WTC11 (cell line): ENCODE measurements around the gene KANSL3.
"Not testable (repeated sequence)": the region's sequence is repeated elsewhere in the genome, so short reads cannot be mapped to it uniquely, and the experiment has no call there.

Experiments used
- ZNF416 ChIP-seq: fragments of 250-450 bp; sonication (Bioruptor Pico); IDR thresholded peaks from 2 replicates; pipeline ENCODE4 v1.9.0; 2021; ENCODE audit warnings: mild to moderate bottlenecking, inconsistent platforms
- TF ChIP-seq, protein P1 (sequence below): sonication (generic); formaldehyde crosslinking; IDR thresholded peaks from 2 replicates; pipeline ENCODE4 v1.8.1; 2023; ENCODE audit warnings: mild to moderate bottlenecking, missing genetic modification reagents

DNA sequence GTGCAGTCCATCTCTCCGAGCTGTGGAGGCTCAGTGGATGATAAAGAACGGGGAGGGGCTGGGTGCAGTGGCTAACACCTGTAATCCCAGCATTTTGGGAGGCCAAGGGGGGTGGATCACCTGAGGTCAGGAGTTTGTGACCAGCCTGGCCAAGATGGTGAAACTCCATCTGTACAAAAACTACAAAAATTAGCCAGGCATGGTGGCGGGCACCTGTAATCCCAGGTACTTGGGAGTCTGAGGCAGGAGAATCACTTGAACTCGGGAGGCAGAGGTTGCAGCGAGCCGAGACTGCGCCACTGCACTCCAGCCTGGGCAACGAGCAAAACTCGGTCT, 84.2 kb downstream of the KANSL3 start:
- TF ChIP-seq ZNF416 (CRISPR knock-in tag), result not testable (repeated sequence)
- TF ChIP-seq, protein P1, sequence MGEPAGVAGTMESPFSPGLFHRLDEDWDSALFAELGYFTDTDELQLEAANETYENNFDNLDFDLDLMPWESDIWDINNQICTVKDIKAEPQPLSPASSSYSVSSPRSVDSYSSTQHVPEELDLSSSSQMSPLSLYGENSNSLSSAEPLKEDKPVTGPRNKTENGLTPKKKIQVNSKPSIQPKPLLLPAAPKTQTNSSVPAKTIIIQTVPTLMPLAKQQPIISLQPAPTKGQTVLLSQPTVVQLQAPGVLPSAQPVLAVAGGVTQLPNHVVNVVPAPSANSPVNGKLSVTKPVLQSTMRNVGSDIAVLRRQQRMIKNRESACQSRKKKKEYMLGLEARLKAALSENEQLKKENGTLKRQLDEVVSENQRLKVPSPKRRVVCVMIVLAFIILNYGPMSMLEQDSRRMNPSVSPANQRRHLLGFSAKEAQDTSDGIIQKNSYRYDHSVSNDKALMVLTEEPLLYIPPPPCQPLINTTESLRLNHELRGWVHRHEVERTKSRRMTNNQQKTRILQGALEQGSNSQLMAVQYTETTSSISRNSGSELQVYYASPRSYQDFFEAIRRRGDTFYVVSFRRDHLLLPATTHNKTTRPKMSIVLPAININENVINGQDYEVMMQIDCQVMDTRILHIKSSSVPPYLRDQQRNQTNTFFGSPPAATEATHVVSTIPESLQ (CRISPR knock-in tag), result not testable (repeated sequence)
